HL-60/S4 treated with retinoic acid at 250 ng/mL for 4 days and 3 days (cell line): Measurements from ENCODE around the gene AKAP13.

Experiments
- in situ Hi-C: fragments of 300-500 bp; cut with MboI; formaldehyde crosslinking; loops from 2 replicates; pipeline ENCODE4 v1.7.0; 2022; ENCODE audit warnings: low sequenced_read_pairs

Gene AKAP13

GRCh38 chr15:85555875-85556617 is 175.6 kb downstream of the AKAP13 start:
- in situ Hi-C loops: no loop called here

GRCh38 chr15:85556618-85556895 is 176.2 kb downstream of the AKAP13 start:
- in situ Hi-C loops: no loop called here

- in situ Hi-C loops: no loop called here
Observed at GRCh38 chr15:85557385-85557784, 177.0 kb downstream of the AKAP13 start.

- in situ Hi-C loops: no loop called here
Observed at GRCh38 chr15:85558848-85559247, 178.4 kb downstream of the AKAP13 start.

- in situ Hi-C loops: no loop called here
Observed at GRCh38 chr15:85559530-85559929, 179.1 kb downstream of the AKAP13 start.

- in situ Hi-C loops: no loop called here
Observed at GRCh38 chr15:85562824-85563223, 182.4 kb downstream of the AKAP13 start.

DNA sequence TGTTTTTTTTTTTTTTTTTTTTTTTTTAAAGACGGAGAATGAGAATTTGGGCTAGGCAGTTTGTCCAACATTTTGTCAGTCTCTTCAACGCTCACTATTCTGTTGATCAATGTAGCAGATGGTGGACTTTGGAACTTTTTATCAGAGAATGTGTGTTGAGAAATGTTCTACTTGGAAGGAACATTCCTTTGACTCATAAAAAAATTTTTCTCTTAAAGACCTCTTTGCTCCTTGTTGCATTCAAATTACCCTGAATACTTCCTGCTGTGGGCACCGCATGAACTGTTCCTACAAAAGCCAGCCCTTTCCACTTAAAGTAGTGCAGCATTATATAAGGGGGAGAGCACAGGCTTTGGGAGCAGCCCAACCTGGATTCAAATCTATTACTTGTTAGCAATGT is 182.9 kb downstream of the AKAP13 start:
- in situ Hi-C loops: no loop called here

GRCh38 chr15:85563731-85564130 is 183.3 kb downstream of the AKAP13 start:
- in situ Hi-C loops: no loop called here

DNA sequence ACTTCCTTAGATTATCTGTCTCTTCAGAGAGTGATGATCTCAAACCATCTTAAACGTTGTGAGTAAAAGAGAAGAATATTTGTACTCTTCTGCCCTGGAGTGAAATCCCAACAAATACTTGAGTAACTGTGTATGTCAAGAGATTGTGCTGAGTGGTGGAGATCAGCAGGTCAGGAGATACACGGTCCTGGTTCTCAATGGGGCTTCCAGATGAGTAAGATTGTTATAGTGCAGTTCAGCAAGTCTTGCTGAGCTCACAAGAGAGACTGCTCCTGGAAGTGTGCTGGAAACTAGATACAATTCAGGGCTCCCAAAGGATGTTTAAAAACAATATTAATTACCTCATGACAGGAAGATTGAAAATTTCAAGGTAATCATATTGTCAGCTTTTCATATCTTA is 184.3 kb downstream of the AKAP13 start:
- in situ Hi-C loops: no loop called here

GRCh38 chr15:85568261-85568808 is 187.9 kb downstream of the AKAP13 start:
- in situ Hi-C loops: no loop called here

GRCh38 chr15:85570336-85570735 is 189.9 kb downstream of the AKAP13 start:
- in situ Hi-C loops: no loop called here

DNA sequence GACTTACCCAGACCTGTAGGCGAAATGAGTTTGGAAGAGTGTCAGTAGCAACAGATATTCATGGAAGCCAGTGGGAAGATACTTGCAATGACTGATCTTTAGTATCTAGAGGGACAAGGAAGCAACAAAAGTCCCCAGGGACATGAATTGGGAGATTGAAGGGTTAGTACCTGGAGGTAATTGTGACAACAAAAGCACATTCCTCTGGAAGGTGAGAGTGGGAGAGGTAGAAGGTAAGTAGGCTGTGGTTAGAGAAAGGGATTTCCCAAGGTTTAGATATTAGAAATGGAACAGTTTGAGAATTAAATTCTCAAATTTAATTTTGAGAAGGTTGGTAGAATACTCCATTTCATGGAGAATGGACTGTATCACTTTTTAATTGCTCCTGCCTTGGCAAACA is 191.4 kb downstream of the AKAP13 start:
- in situ Hi-C loops: no loop called here

GRCh38 chr15:85576392-85576791 is 196.0 kb downstream of the AKAP13 start:
- in situ Hi-C loops: no loop called here

DNA sequence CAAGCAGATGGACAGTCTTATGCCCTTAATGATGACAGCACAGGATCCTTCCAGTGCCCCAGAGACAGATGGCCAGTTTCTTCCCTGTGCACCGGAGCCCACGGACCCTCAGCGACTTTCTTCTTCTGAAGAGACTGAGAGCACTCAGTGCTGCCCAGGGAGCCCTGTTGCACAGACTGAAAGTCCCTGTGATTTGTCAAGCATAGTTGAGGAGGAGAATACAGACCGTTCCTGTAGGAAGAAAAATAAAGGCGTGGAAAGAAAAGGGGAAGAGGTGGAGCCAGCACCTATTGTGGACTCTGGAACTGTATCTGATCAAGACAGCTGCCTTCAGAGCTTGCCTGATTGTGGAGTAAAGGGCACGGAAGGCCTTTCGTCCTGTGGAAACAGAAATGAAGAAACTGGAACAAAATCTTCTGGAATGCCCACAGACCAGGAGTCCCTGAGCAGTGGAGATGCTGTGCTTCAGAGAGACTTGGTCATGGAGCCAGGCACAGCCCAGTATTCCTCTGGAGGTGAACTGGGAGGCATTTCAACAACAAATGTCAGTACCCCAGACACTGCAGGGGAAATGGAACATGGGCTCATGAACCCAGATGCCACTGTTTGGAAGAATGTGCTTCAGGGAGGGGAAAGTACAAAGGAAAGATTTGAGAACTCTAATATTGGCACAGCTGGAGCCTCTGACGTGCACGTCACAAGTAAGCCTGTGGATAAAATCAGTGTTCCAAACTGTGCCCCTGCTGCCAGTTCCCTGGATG is 198.7 kb downstream of the AKAP13 start:
- in situ Hi-C loops: no loop called here

DNA sequence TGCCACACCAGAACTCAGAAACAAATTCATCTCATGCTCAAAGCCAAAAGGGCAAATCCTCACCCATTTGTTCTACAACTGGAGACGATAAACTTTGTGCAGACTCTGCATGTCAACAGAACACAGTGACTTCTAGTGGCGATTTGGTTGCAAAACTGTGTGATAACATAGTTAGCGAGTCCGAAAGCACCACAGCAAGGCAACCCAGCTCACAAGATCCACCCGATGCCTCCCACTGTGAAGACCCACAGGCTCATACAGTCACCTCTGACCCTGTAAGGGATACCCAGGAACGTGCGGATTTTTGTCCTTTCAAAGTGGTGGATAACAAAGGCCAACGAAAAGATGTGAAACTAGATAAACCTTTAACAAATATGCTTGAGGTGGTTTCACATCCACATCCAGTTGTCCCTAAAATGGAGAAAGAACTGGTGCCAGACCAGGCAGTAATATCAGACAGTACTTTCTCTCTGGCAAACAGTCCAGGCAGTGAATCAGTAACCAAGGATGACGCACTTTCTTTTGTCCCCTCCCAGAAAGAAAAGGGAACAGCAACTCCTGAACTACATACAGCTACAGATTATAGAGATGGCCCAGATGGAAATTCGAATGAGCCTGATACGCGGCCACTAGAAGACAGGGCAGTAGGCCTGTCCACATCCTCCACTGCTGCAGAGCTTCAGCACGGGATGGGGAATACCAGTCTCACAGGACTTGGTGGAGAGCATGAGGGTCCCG is 199.7 kb downstream of the AKAP13 start:
- in situ Hi-C loops: no loop called here

DNA sequence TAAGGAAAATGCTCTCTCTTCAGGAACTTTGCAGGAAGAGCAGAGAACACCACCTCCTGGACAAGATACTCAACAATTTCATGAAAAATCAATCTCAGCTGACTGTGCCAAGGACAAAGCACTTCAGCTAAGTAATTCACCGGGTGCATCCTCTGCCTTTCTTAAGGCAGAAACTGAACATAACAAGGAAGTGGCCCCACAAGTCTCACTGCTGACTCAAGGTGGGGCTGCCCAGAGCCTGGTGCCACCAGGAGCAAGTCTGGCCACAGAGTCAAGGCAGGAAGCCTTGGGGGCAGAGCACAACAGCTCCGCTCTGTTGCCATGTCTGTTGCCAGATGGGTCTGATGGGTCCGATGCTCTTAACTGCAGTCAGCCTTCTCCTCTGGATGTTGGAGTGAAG is 200.5 kb downstream of the AKAP13 start:
- in situ Hi-C loops: no loop called here

DNA sequence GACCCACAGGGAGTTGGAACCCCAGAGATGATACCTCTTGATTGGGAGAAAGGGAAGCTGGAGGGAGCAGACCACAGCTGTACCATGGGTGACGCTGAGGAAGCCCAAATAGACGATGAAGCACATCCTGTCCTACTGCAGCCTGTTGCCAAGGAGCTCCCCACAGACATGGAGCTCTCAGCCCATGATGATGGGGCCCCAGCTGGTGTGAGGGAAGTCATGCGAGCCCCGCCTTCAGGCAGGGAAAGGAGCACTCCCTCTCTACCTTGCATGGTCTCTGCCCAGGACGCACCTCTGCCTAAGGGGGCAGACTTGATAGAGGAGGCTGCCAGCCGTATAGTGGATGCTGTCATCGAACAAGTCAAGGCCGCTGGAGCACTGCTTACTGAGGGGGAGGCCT is 201.1 kb downstream of the AKAP13 start:
- in situ Hi-C loops: no loop called here

DNA sequence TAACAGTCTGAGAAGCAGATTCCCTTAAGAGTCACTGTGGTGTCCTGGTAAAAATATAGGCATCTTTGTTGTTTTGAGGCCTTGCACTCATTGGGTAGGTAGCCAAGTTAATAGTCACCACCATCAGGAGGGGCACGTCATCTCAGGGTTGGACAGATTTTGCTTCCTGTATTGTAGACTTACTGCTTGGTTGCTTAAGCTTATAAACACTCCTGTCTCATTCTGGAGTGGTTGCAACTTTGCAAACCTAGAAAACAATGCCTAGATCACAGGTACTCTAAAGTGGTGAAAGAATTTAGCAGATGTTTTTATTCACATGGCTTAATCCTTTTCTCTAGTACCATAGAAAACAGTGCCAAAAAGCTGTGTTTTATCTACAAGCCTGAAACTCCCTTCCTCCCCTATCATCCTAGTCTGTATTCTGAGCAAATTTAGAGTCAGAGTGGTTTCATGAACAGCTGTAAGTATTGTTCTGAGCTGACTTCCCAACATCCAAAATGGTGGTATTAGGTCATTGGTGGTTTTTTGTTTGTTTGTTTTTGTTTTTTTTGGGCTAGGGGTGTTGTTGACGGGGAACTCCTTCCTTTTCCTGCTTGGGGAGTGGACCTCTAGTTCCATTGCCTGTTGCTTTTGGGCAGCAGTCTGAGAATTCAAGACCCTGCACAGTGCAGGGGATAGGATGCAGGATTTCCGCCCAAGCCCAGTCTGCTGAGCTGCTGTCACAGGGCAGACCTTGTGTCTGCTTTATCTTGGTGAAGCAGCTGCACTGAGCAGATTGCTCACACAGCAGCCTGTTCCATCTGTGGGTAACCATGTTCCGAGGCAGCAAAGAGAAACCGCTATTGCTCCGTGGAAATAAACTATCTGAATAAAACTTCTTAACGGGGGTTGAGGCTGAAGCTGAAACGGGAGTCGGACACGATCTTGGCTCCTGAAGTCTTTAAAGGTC is 202.0 kb downstream of the AKAP13 start:
- in situ Hi-C loops: no loop called here

- in situ Hi-C loops: no loop called here
Observed at GRCh38 chr15:85583442-85583841, 203.0 kb downstream of the AKAP13 start.

- in situ Hi-C loops: no loop called here
Observed at GRCh38 chr15:85583923-85584390, 203.6 kb downstream of the AKAP13 start.
